T-helper 2 cell (primary cell): ENCODE results near the gene DHRS13.
"Not testable (repeated sequence)": the region's sequence is repeated elsewhere in the genome, so short reads cannot be mapped to it uniquely, and the experiment has no call there.

Source experiments
- DNase-seq, 5 experiments: peaks; one replicate each; pipeline versions ENCODE4 v3.0.0 to v3.0.0-alpha.2; 2012 to 2022

The DHRS13 gene

GRCh38 chr17:28881533-28882056 is 21.3 kb downstream of the DHRS13 start:
- DNase-seq, result no peak

GRCh38 chr17:28880572-28880945 is 22.3 kb downstream of the DHRS13 start:
- no peak for DNase-seq

- no peak for DNase-seq
Observed at GRCh38 chr17:28879886-28880571, 22.9 kb downstream of the DHRS13 start.

- DNase-seq, result no peak
Observed at GRCh38 chr17:28878981-28879380, 23.9 kb downstream of the DHRS13 start.

- no peak for DNase-seq
Observed at GRCh38 chr17:28878158-28878910, 24.5 kb downstream of the DHRS13 start.

GRCh38 chr17:28877150-28877711 is 25.6 kb downstream of the DHRS13 start:
- DNase-seq, result not testable (repeated sequence)

- no peak for DNase-seq
Observed at GRCh38 chr17:28875848-28876550, 26.9 kb downstream of the DHRS13 start.

- DNase-seq, result no peak
Observed at GRCh38 chr17:28874750-28875149, 28.1 kb downstream of the DHRS13 start.

GRCh38 chr17:28873839-28874238 is 29.0 kb downstream of the DHRS13 start:
- no peak for DNase-seq

- DNase-seq, result peak in 2 of 5 experiments; percentile 10 to 90
Observed at GRCh38 chr17:28871056-28871579, 31.8 kb downstream of the DHRS13 start.

GRCh38 chr17:28867276-28867675 is 35.6 kb downstream of the DHRS13 start:
- no peak for DNase-seq

- peak in 1 of 5 experiments; percentile 20 for DNase-seq
Observed at GRCh38 chr17:28865946-28866752, 36.7 kb downstream of the DHRS13 start.

GRCh38 chr17:28864991-28865849 is 37.7 kb downstream of the DHRS13 start:
- DNase-seq, result no peak

GRCh38 chr17:28863953-28864352 is 38.9 kb downstream of the DHRS13 start:
- no peak for DNase-seq

GRCh38 chr17:28862561-28862960 is 40.3 kb downstream of the DHRS13 start:
- DNase-seq, result no peak

GRCh38 chr17:28861393-28862203 is 41.3 kb downstream of the DHRS13 start:
- no peak for DNase-seq

GRCh38 chr17:28860363-28860808 is 42.5 kb downstream of the DHRS13 start:
- DNase-seq, result no peak

- no peak for DNase-seq
Observed at GRCh38 chr17:28858801-28859355, 44.0 kb downstream of the DHRS13 start.
